ENCODE results near the gene KRTAP10-2. TPM values are rescaled to one million over a fixed set of nuclear protein-coding genes. Genes with fewer than 3 reads are reported as not detected.
"Not testable (repeated sequence)": the region's sequence is repeated elsewhere in the genome, so short reads cannot be mapped to it uniquely, and the experiment has no call there.

KRTAP10-2 gene
- total RNA-seq, 1 experiment from 2014 or later: not detected

- BruUV-seq (replicated peaks): no TSS peak
- H3K4me1 Mint-ChIP-seq (ENCODE audit: low read depth, unreplicated experiment): peaks cover 19% of the 10 kb centered on the region
- H3K36me3 Mint-ChIP-seq (ENCODE audit: insufficient read depth, unreplicated experiment): peaks cover 8% of the 10 kb centered on the region
- H3K4me3 Mint-ChIP-seq (ENCODE audit: low read depth, unreplicated experiment): peak overlapping the region; percentile 71
- no peak for DNase-seq
- CTCF ChIA-PET: no interaction called here
- H3K27ac Mint-ChIP-seq (ENCODE audit: unreplicated experiment): no peak overlapping the region
- intact Hi-C loops (cut with micrococcal nuclease; ENCODE audit: unreplicated experiment): no loop called here
- peaks cover 67% of the 10 kb centered on the region for H3K27me3 Mint-ChIP-seq (ENCODE audit: unreplicated experiment)
- TF ChIP-seq CTCF (IDR thresholded peaks at IDR 0.05; ENCODE audit: unreplicated experiment): no peak
- H3K9me3 Mint-ChIP-seq (ENCODE audit: low read depth, unreplicated experiment): peaks cover 6% of the 10 kb centered on the region
These were observed 24.2 kb upstream of the KRTAP10-2 start for GRCh38 chr21:44575307-44576024.

GRCh38 chr21:44574457-44575306, 23.4 kb upstream of the KRTAP10-2 start:
- peaks cover 63% of the 10 kb centered on the region for H3K27me3 Mint-ChIP-seq (ENCODE audit: unreplicated experiment)
- H3K36me3 Mint-ChIP-seq (ENCODE audit: insufficient read depth, unreplicated experiment): peaks cover 8% of the 10 kb centered on the region
- H3K9me3 Mint-ChIP-seq (ENCODE audit: low read depth, unreplicated experiment): peaks cover 6% of the 10 kb centered on the region
- TF ChIP-seq CTCF (IDR thresholded peaks at IDR 0.05; ENCODE audit: unreplicated experiment): no peak
- BruUV-seq (replicated peaks): no TSS peak
- CTCF ChIA-PET: interaction anchor here (0.7 kb wide), 1 partner anchor 1001 kb away, joined by 3 read pairs; no protein-coding TSS in a partner anchor
- H3K4me3 Mint-ChIP-seq (ENCODE audit: low read depth, unreplicated experiment): peak overlapping the region; percentile 71
- intact Hi-C loops (cut with micrococcal nuclease; ENCODE audit: unreplicated experiment): no loop called here
- no peak overlapping the region for H3K27ac Mint-ChIP-seq (ENCODE audit: unreplicated experiment)
- peaks cover 13% of the 10 kb centered on the region for H3K4me1 Mint-ChIP-seq (ENCODE audit: low read depth, unreplicated experiment)
- DNase-seq: peak; percentile 34

GRCh38 chr21:44573630-44574456, 22.5 kb upstream of the KRTAP10-2 start, which contains the start of gene KRTAP10-4:
KRTAP10-4 (plus strand) TSS chr21:44573729; CDS start chr21:44573759, 30 bp downstream.
- not testable (repeated sequence) for BruUV-seq (replicated peaks); DNase-seq
- H3K4me3 Mint-ChIP-seq (ENCODE audit: low read depth, unreplicated experiment): peak within 1 kb of the TSS; percentile 71

GRCh38 chr21:44572959-44573583, 21.8 kb upstream of the KRTAP10-2 start:
- CTCF ChIA-PET: interaction anchor here (1.2 kb wide), 2 partner anchors 19 to 159 kb away, joined by 3 read pairs; partner anchors contain the start of gene KRTAP10-6
- peaks cover 12% of the 10 kb centered on the region for H3K4me1 Mint-ChIP-seq (ENCODE audit: low read depth, unreplicated experiment)
- peaks cover 73% of the 10 kb centered on the region for H3K27me3 Mint-ChIP-seq (ENCODE audit: unreplicated experiment)
- intact Hi-C loops (cut with micrococcal nuclease; ENCODE audit: unreplicated experiment): no loop called here
- H3K4me3 Mint-ChIP-seq (ENCODE audit: low read depth, unreplicated experiment): no peak overlapping the region
- TF ChIP-seq CTCF (IDR thresholded peaks at IDR 0.05; ENCODE audit: unreplicated experiment): no peak
- H3K9me3 Mint-ChIP-seq (ENCODE audit: low read depth, unreplicated experiment): peaks cover 6% of the 10 kb centered on the region
- H3K27ac Mint-ChIP-seq (ENCODE audit: unreplicated experiment): no peak overlapping the region
- H3K36me3 Mint-ChIP-seq (ENCODE audit: insufficient read depth, unreplicated experiment): peaks cover 8% of the 10 kb centered on the region
- no TSS peak for BruUV-seq (replicated peaks)
- no peak for DNase-seq

More at GRCh38 chr21:44573630-44574456, 22.5 kb upstream of the KRTAP10-2 start, which contains the start of gene KRTAP10-4:
- intact Hi-C loops (cut with micrococcal nuclease; ENCODE audit: unreplicated experiment); H3K27ac Mint-ChIP-seq (ENCODE audit: unreplicated experiment); H3K9me3 Mint-ChIP-seq (ENCODE audit: low read depth, unreplicated experiment); H3K36me3 Mint-ChIP-seq (ENCODE audit: insufficient read depth, unreplicated experiment): not testable (repeated sequence)
- CTCF ChIA-PET: interaction anchor here (1.2 kb wide), 2 partner anchors 18 to 159 kb away, joined by 3 read pairs; partner anchors contain the start of gene KRTAP10-6
- Mint-ChIP-seq H3K27me3 (ENCODE audit: unreplicated experiment) (peaks cover 65% of the 10 kb centered on the region), H3K4me1 (ENCODE audit: low read depth, unreplicated experiment) (peaks cover 12% of the 10 kb centered on the region)
